GOT3 (cell line): Measurements from ENCODE around the gene APLN.

Experiments used
- DNase-seq: peaks from one replicate; lab custom pipeline; 2025; ENCODE audit warnings: mixed read lengths; lab: John Stamatoyannopoulos, UW

APLN gene

DNA sequence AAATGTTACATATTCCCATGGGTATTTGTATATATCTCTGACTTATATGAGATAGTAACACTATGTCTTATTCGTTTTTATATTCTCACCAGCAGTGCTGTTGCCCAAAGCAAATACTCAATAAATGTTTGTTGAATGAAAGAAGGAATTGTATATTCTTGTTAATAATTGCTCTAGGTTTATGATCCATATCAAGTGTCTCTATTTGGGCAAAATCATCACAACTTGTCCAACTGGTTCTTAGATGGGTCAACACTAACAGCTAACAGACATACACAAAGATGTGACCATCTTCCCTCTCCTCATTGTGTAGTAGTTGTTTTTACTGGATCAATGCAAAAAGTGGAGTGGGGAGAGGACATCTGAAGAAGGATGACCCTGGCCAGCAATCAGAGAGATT, 6.6 kb upstream of the APLN start:
- no peak for DNase-seq

GRCh38 chrX:129659861-129660260, 5.1 kb upstream of the APLN start:
- DNase-seq, result no peak

- no peak for DNase-seq
Observed at GRCh38 chrX:129659141-129659540, 4.4 kb upstream of the APLN start.

- no peak for DNase-seq
Observed at GRCh38 chrX:129658429-129658828, 3.7 kb upstream of the APLN start.

DNA sequence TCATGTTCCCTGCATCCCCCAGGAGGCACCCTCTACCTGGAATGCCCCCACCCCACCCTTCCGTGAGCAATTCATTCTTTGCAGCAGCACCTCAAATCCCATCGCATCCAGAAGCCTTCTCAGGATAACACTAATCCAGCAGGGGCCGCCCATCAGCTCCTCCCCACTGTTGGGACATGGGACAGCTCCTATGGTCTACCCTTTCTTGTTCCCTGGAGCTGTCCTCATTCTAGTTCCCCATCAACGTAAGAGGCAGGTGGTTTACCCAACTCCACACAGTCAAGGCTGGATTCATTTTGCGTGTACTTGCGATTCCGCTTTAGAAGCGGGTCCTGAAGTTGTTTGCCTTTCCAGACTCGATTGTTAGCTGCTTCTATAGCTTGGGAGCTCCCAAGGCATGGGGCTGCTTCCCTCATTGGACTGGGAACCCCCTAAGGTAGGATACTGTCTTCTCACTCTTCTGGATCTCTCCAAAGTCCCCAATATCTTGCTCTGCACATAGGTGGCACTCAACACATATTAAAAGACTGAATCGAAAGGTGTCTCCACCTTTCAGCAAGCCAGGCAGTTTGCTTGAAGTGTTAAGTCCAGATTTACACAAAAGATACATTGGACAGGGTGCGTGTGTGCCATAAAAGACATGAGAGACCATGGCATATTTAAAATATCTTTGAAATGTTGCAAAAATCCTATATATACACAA, 942 bp upstream of the APLN start:
- DNase-seq, result no peak

DNA sequence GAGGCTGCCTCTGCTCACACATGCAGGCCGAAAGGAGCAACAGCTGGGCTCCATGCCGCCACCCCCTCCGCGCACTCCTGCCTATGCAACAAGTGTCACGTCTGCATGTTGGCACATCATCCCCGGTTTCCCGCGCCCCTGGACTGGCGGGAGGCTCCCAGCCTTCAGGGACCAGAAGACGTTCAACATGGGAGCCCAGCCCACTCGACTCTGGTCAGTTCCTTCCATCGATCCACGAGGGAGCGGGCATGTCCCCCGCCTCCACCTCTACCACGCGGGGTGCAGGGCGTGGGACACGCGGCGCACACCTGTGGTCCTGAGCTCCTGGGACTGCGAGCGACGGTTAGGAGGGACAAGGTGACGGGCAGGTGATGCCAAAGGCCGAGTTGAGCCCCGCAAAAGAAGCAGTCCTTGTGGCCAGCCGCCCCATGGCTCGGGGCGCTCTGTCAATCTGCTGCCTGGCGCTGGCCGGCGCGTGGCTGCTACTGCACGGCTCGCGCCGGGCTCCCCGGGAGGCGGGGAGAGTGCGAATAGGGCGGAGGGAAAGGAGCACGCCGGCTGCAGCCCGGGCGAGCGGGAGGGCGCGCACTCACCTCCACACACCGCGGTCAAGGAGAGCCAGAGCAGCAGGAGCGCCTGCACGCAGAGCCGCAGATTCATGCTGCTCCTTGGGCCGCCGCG, 645 bp downstream of the APLN start:
- no peak for DNase-seq

- DNase-seq, result no peak
Observed at GRCh38 chrX:129653181-129653970, 1.4 kb downstream of the APLN start.

DNA sequence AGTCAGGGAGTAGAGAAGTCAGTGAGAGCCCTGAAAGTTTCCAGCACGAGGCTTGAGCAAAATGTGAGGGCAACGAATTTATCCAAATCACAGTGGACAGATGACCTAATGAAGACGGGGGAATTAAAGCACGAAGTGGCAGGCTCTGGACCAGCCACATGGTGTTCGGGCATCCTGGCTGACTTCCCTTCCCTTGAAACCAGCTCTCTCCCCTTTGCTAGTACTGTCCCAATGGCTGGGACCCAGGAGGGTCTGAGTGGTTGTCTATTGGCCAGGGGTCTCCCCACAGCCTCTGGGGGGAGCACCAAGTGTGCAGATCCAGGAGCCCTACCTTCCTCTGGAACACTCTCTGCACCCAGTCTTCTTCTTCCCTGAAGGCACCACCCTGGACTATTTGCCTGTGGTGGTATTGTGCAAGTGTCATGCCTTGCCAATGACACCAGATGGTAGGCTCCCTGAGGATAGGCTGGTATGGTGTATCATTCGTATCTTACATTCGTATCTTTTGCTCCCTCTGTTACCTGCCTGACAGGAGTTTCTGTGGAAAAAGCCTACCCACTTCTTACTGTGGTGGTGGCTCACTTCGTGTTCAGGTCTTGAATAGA, 2.1 kb downstream of the APLN start:
- DNase-seq, result no peak

DNA sequence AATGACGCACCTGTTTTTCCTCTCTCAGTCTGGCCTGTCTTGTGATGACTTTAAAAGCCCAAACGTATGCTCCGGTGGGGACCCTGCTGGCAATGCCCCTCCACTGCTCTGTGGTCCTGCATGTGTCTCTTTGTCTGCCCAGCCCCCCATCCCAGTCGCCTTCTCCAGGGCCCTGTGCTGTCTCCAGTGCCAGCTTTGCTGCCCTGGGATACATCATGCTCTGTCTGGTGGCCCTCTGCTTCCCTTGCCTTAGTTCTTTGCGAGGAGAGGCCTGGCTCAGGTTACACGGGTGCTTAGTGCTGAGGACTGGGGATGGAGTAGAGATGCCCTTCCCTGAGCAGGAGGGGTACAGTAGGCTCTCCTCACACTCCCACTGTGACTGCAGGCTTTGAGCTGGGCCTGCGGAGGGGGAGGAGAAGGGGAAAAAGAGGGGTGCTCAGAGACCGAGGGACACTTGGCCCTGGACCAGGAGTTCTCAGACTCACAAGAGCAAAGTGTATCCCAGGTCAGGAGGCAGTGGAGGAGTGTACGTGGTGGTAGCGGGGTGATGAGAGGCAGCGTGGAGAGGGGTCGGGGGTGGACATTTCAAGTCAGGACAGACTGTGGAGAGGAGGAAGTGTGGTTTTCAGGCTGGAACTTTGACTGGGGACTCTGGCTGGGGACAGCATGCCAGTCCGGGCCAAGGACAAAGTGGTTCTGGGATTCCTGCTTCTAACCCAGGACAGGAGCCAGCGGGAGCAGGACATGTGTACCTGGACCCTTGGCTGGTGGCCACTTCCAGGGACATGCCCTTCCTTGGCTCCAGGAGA, 2.8 kb downstream of the APLN start:
- DNase-seq, result no peak

GRCh38 chrX:129650821-129651510, 3.8 kb downstream of the APLN start:
- DNase-seq, result no peak

GRCh38 chrX:129650183-129650689, 4.5 kb downstream of the APLN start:
- no peak for DNase-seq

GRCh38 chrX:129649268-129650182, 5.2 kb downstream of the APLN start:
- DNase-seq, result no peak

- DNase-seq, result no peak
Observed at GRCh38 chrX:129648514-129649267, 6.1 kb downstream of the APLN start.

GRCh38 chrX:129647418-129648410, 7.0 kb downstream of the APLN start:
- DNase-seq, result no peak

GRCh38 chrX:129646566-129647417, 8.0 kb downstream of the APLN start:
- DNase-seq, result no peak

- no peak for DNase-seq
Observed at GRCh38 chrX:129642641-129643040, 12.1 kb downstream of the APLN start.

- DNase-seq, result no peak
Observed at GRCh38 chrX:129641941-129642340, 12.8 kb downstream of the APLN start.
